ENCODE measurements around the gene SERPINB8.
A peak's percentile ranks its signal among the peaks of the same experiment; 100 is the strongest.

The SERPINB8 gene

GRCh38 chr18:63965716-63966330 is 4.1 kb upstream of the SERPINB8 start:
- no peak for DNase-seq

- peak; percentile 53 for DNase-seq
Observed at GRCh38 chr18:63970809-63971205, 926 bp downstream of the SERPINB8 start.

GRCh38 chr18:63971320-63972001 is 1.6 kb downstream of the SERPINB8 start:
- no peak for DNase-seq

- no peak for DNase-seq
Observed at GRCh38 chr18:63972002-63972376, 2.1 kb downstream of the SERPINB8 start.

GRCh38 chr18:63974991-63975390 is 5.1 kb downstream of the SERPINB8 start:
- peak; percentile 48 for DNase-seq

GRCh38 chr18:63975628-63976027 is 5.7 kb downstream of the SERPINB8 start:
- DNase-seq, result no peak

- no peak for DNase-seq
Observed at GRCh38 chr18:63977040-63977439, 7.2 kb downstream of the SERPINB8 start.

- DNase-seq, result peak; percentile 71
Observed at GRCh38 chr18:63979409-63979920, 9.6 kb downstream of the SERPINB8 start.

GRCh38 chr18:63980027-63980426 is 10.1 kb downstream of the SERPINB8 start:
- no peak for DNase-seq

- no peak for DNase-seq
Observed at GRCh38 chr18:63980896-63981460, 11.1 kb downstream of the SERPINB8 start.

GRCh38 chr18:63981719-63982118 is 11.8 kb downstream of the SERPINB8 start:
- no peak for DNase-seq

GRCh38 chr18:63982361-63982760 is 12.5 kb downstream of the SERPINB8 start:
- no peak for DNase-seq

GRCh38 chr18:63986885-63987284 is 17.0 kb downstream of the SERPINB8 start:
- DNase-seq, result no peak

- no peak for DNase-seq
Observed at GRCh38 chr18:63987743-63988142, 17.9 kb downstream of the SERPINB8 start.

- DNase-seq, result no peak
Observed at GRCh38 chr18:63992751-63993150, 22.9 kb downstream of the SERPINB8 start.

GRCh38 chr18:63994783-63995399 is 25.0 kb downstream of the SERPINB8 start:
- DNase-seq, result peak; percentile 63

GRCh38 chr18:63997041-63997440 is 27.2 kb downstream of the SERPINB8 start:
- no peak for DNase-seq

GRCh38 chr18:63997606-63998005 is 27.7 kb downstream of the SERPINB8 start:
- peak; percentile 55 for DNase-seq

- no peak for DNase-seq
Observed at GRCh38 chr18:63999871-64000270, 30.0 kb downstream of the SERPINB8 start.

- DNase-seq, result no peak
Observed at GRCh38 chr18:64002581-64002980, 32.7 kb downstream of the SERPINB8 start.

- DNase-seq, result no peak
Observed at GRCh38 chr18:64009305-64009704, 39.4 kb downstream of the SERPINB8 start.

- no peak for DNase-seq
Observed at GRCh38 chr18:64011513-64011912, 41.6 kb downstream of the SERPINB8 start.

GRCh38 chr18:64017870-64018269 is 48.0 kb downstream of the SERPINB8 start:
- DNase-seq, result peak; percentile 27
